NOMO-1 (cell line): ENCODE measurements around the gene ATE1.
"Not testable (repeated sequence)": the region's sequence is repeated elsewhere in the genome, so short reads cannot be mapped to it uniquely, and the experiment has no call there.

Source experiments
- DNase-seq, 2 experiments: peaks; one replicate each; lab custom pipeline; 2025; ENCODE audit not compliant: unreplicated experiment in 2 of 2; lab: John Stamatoyannopoulos, UW

Gene ATE1

GRCh38 chr10:121930268-121931085 lies 2.6 kb upstream of the ATE1 start:
- not testable (repeated sequence) for DNase-seq

DNA sequence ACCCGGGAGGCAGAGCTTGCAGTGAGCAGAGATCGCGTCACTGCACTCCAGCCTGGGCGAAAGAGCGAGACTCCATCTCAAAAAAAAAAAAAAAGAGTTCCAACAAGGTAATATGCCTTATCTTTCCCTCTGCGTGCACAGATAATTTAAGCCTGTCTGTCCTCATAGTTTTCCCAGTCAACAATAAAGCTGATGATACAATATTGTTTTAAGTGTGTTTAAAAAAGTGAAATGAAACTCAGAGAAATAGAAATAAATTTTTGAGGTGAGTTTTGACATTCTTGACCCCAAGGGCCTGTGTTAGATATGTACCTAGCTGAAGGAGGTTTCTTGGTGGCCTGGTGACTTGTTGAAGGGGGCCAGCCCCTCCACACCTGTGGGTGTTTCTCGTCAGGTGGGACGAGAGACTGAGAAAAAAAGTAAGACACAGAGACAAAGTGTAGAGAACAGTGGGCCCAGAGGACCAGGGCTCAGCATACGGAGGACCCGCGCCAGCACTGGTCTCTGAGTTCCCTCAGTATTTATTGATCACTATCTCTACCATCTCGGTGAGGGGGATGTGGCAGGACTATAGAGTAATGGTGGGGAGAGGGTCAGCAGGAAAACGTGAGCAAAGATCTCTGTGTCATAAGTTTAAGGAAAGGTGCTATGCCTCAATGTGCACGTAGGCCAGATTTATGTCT lies 1.9 kb upstream of the ATE1 start:
- DNase-seq, result not testable (repeated sequence)

DNA sequence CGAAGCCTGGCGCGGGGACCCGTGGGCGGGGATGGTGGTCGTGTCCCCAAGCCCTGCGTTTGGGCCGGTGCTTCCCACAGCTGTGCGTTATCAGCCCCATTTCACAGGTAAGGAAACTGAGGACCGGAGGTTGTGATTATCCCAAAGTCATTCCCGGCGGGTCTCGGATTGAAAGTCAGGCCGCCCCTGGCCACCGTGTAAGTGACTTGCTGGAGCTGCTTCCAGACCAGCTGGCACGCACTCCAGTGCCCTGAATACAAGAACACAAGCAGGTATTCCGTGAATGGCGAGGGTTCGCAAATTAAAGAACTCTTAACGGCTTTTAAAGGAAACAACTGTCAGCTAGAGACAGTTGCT lies 675 bp upstream of the ATE1 start:
- DNase-seq, result no peak

DNA sequence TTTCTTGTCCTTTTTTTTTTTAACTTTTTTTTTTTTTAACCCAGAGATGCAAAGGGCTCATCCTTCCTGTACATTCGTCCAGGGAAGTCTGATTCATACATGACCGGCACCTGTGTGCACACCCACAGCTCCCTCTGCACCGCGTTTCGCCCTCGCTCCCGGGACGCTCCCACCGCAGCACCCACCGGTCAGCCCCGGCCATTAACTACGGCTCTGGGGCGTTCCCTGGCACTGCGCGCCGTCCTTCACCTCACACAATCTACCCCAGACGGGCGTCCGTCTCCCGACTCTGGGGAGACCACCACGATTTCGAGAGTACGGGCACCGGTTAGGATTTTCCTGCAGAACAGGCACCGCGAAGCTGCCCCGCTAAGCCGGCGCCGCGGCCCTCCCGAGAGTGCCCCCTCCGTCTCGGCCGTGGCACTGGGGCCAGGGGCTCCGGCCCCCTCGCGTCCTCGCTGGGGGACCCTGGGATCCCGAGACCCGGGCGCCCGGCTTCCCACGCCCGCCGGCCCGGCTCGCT lies 452 bp downstream of the ATE1 start:
- peak in 1 of 2 experiments; percentile 16 for DNase-seq

DNA sequence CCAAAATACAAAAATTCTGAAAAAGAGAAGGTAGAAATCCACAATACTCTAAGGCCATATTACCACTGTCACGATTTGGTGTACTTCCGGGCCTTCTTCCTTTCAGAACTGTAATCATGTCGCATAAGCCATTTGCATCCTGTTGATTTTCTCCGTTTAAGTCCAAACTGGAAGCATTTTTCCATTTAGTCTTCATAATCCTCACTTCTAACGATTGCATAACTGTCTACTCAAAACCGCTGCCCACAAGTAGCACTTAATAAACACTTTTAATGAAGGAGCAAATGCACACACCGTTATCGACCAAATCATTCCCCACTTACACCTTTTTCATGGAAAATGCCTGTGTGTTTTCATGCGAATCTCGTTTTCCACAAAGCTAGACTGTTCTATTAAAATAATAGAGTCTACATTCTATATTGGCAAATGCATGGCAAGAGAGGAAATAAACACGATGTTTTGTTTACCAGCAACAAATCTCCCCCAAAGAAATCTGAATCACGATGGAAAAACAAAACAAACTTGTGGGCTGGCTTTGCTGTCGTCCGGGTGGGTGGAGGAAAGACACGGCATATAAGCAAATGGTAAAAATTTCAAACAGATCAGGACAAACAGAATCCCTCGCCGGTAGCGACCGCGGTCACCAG lies 1.0 kb downstream of the ATE1 start:
- peak in 1 of 2 experiments; percentile 28 for DNase-seq

DNA sequence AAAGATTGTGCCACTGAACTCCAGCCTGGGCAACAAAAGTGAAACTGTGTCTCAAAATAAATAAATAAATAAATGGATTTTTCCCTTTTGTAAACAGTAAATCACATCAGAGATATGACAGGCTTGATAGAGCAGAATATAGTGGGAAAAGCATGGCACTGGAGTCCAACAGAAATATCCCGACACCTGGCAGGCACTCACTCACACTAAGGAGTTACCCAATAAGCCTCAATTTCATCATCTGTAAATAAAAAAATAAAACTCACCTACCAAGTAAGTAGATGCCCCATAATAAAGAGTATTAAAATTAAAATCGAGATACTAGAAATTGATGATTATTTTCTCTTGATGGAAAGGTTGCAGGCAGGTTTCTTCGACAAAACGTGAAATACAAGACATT lies 1.7 kb downstream of the ATE1 start:
- DNase-seq, result no peak

DNA sequence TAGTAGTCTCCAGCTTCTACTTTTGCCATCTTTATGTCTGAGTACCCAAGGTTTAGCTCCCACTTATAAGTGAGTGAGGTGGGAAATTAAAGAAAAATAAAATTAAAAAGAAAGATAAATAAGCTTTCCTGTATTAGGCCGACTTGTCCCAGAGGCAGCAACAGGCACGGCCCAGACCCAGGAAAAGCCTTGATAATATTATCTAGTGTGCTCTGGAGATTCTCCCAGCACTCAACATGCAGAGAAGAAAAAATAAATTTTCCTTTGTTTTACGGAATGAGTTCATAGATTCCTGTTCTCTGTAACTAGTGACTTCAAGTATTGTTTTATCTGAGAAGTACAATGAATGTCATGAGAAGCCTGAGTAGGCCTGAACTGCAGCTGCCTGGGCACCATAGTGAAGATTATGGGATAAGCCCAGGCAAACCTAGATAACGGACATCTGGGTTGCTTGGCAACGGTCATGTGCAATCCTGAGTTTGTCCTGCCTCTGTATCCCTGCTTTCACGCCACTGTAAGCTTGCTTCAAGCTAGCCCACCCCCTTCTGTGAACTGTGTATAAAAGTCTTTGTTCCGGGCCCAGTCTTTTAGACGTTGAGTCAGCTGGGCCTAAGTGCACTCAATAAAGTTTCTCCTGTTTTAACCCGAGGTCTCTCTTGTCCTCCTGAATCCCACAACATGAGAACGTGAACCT lies 6.4 kb downstream of the ATE1 start:
- DNase-seq, result no peak

- no peak for DNase-seq
Measured at GRCh38 chr10:121919666-121920065, 8.2 kb downstream of the ATE1 start.

GRCh38 chr10:121918800-121919199 lies 9.0 kb downstream of the ATE1 start:
- not testable (repeated sequence) for DNase-seq

- no peak for DNase-seq
Measured at GRCh38 chr10:121914661-121915060, 13.2 kb downstream of the ATE1 start.

DNA sequence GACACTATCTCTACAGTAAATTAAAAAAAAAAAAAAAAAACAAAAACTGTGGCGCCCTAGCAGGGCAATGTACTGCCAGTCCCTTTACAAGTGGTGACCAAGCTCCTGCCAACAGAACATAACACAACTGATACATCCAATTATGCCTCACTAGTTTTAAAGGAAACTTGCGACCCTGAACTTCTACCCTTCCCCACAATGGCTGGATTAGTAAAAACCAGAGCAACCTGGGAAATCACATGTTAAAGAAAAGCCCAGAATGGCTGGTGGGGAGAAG lies 16.5 kb downstream of the ATE1 start:
- DNase-seq, result no peak

DNA sequence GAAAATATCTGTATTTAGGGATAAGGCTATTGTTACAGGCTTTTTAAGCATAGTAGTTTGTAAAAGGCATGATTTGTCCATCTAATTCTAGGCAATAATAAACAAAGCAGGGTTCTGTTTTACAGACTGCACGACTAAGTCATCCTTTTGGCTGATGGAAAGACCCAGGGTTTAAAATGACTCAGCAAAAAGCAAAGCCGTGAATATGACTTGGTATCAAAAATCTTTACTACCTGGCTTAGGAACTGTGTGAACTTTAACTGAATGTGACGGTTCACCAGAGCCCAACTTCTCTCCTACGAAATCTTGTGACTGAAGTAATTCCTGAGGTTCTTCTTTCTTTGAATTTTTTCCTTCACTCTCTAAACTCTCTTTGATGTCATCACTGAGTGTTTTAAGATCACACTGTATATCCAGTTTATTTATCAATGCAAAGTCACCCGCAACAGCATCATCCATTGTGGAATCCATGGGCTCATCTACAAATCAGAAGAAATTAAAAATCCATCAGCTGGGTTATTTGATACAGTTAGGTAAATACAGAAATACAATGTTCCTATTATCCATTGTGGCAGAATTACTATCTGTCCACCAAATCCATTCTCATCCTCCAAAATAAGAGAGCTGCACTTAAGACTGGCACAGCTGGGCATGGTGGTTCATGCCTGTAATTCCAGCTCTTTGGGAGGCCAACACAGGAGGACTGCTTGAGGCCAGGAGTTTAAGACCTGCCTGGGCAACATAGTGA lies 17.0 kb downstream of the ATE1 start:
- no peak for DNase-seq

DNA sequence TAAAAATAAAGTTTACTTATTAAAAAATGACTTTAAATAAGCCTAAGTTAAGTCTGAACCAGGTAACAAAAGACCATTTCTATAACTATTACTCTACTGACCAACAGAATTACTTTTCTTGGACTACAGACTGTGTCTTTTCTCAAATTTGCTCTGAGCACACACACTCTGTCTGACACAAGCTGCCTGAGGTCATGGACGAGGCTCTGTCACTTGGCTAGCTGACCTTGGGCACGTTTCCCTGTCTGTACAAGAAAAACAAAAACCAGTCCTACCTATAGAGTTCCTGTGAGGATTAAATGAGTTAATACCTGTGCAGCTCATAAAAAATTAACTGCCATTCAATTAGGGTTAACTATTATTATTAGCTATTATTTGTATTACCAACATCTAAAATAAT lies 22.9 kb downstream of the ATE1 start:
- no peak for DNase-seq

DNA sequence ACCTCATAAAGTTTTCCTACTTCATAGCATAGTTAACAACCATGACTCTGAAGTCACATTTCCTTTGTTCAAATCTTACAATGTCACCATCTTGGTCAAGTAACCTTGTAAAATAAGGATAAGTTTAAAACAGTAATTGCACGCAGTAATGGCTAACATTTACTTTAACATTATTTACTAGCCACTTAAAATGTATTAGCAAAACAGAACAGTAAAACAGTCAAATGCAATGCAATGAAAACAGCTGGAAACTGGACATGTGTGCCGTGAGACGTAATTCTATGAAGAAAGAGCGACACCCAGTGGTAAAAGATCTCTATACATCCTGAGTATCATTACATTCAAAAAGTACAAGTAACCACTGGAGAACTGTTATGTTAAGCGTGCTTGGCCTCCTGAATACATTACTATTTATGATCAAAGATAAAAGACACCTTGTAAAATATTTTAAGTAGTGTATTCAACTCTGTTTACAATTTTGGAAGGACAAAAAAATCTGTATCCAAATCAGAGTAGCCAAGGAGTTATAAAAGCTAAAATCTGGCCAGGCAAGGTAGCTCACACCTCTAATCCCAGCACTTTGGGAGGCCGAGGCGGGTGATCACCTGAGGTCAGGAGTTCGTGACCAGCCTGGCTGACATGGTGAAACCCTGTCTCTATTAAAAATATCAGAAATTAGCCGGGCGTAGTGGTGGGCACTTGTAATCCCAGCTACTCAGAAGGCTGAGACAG lies 27.2 kb downstream of the ATE1 start:
- DNase-seq, result peak; percentile 5 to 71

- no peak for DNase-seq
Measured at GRCh38 chr10:121899727-121900126, 28.1 kb downstream of the ATE1 start.

GRCh38 chr10:121891103-121891502 lies 36.7 kb downstream of the ATE1 start:
- no peak for DNase-seq

DNA sequence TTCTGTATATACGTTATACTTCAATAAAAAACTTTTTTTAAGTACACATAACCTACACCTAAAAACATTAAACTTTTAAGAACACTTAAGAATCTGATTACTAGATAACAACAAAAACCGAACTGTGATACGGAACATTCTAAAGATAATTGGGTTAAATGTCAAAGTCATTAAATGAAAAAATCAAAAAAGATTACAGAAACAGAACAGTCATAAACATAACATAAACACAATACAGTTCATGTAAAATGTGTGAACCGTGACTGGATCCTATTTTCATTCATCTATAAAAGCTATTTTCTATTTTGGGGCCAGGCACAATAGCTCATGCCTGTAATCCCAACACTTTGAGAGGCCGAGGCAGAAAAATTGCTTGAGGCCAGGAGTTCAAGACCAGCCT lies 38.6 kb downstream of the ATE1 start:
- DNase-seq, result no peak

DNA sequence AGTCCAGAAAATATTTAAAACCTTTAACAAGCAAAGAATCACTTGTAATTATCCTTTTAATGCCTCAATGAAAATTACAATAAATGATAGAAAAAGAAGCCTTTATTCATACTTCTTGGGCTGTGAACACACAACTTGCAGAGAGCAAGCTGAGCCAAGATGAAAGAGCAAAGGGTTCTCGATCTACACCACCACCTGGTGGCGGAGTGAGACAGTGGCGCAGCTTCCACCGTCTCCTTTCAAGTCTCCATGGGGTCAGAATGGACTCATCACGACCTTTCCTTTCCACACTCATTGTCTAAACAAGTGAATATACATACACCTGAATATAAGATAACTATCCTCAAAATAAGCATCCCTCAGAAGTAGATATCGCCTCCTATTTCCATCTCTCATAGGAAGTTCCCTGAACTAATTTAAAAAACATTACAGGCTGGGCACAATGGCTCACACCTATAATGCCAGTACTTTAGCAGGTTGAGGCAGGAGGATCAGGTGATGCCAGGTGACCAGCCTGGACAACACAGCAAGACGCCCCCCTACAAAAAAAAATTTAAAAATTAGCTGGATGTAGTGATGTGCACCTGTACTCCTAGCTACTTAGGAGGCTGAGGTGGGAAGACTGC lies 40.7 kb downstream of the ATE1 start:
- peak; percentile 22 to 61 for DNase-seq

DNA sequence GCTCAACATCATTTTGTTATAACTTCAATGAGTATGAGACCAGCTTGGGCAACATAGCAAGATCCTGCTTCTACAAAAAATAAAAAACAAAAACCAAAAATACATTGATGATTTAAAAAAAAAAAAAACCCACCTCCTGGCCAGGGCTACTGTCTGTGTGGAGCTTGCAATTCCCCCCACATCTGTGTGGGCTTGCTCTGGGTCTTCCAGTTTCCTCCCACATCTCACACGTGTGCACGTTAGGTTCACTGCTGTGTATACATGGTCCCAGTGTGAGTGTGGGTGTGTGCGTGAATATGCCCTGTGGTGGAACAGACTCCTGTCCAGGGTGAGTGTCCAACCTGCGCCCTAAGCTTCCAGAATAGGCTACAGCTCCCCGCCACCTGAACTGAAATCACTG lies 41.6 kb downstream of the ATE1 start:
- DNase-seq, result no peak
